ENCODE measurements around the gene IFITM2. TPM values are rescaled to one million over a fixed set of nuclear protein-coding genes. Genes with fewer than 3 reads are reported as not detected.

The IFITM2 gene
- total and polyA plus RNA-seq, 2 of the 13 experiments (the other 11 are each of a cell fraction or from before 2014, with no cell fraction given), result 13.8 to 267 TPM

DNA sequence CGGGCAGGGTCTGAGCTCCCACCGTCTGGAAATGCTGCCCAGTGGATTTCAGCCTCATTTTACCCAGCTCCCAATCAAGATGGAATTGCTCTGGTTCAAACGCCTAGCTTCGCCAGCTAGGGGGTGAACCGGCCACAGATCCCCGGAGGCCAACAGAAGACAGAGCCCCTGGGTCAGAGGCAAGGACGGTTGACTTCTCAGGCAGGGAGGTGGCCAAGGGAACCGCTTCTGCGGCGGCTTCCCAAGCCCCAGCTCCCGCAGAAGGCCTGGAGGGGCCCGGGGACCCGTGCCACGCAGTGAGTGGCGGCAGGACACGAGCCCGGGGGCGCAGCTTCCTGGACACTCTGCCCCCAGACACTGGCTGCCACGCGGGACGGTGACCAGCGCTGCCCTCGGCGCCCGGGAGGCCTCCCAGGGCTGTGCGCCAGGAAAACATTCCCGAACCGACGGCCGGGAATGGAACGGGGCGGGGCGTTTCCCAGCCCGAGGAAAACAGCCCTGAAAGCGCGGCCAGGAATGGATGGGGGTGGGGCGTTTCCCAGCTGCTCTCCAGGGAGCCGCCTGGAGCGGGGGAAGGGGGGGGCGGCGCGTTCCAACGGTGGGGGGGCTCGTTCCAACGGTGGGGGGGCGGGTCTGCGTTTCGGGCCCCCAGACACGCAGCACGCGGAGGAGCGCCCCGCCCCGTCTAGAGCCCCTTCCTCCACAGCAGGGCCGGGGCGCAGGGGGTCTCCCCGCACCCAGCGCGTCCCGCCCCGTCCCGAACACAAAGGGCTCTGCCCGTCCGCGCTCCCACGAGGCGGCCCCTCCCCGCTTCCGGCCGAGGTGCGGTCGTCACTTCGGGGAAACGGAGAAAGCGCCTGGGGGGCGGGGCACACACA is 48.2 kb downstream of the IFITM2 start (continued):
- TF ChIP-seq JDP2 (CRISPR knock-in tag; IDR thresholded peaks at IDR 0.05; ENCODE audit: borderline replicate concordance), result no peak
- TF ChIP-seq HNRNPL (IDR thresholded peaks at IDR 0.05; ENCODE audit: low read depth, low read length), result peak; percentile 78; the same call in 1 of the 2 replicates
- TF ChIP-seq ZNF766 (CRISPR knock-in tag; IDR thresholded peaks at IDR 0.05; ENCODE audit: borderline replicate concordance), result no peak
- TF ChIP-seq, protein P1, sequence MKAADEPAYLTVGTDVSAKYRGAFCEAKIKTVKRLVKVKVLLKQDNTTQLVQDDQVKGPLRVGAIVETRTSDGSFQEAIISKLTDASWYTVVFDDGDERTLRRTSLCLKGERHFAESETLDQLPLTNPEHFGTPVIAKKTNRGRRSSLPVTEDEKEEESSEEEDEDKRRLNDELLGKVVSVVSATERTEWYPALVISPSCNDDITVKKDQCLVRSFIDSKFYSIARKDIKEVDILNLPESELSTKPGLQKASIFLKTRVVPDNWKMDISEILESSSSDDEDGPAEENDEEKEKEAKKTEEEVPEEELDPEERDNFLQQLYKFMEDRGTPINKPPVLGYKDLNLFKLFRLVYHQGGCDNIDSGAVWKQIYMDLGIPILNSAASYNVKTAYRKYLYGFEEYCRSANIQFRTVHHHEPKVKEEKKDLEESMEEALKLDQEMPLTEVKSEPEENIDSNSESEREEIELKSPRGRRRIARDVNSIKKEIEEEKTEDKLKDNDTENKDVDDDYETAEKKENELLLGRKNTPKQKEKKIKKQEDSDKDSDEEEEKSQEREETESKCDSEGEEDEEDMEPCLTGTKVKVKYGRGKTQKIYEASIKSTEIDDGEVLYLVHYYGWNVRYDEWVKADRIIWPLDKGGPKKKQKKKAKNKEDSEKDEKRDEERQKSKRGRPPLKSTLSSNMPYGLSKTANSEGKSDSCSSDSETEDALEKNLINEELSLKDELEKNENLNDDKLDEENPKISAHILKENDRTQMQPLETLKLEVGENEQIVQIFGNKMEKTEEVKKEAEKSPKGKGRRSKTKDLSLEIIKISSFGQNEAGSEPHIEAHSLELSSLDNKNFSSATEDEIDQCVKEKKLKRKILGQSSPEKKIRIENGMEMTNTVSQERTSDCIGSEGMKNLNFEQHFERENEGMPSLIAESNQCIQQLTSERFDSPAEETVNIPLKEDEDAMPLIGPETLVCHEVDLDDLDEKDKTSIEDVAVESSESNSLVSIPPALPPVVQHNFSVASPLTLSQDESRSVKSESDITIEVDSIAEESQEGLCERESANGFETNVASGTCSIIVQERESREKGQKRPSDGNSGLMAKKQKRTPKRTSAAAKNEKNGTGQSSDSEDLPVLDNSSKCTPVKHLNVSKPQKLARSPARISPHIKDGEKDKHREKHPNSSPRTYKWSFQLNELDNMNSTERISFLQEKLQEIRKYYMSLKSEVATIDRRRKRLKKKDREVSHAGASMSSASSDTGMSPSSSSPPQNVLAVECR (CRISPR knock-in tag; IDR thresholded peaks at IDR 0.05; ENCODE audit: borderline replicate concordance), result peak; percentile 58; the same call in 1 of the 2 replicates
- TF ChIP-seq POGZ (CRISPR knock-in tag; IDR thresholded peaks at IDR 0.05), result 0 out of 2 replicates have a peak, but pooled peaks have one; percentile 52
- 0 out of 2 replicates have a peak, but pooled peaks have one; percentile 45 for TF ChIP-seq ZSCAN22 (CRISPR knock-in tag; IDR thresholded peaks at IDR 0.05)
- no peak for TF ChIP-seq ZNF10 (CRISPR knock-in tag; IDR thresholded peaks at IDR 0.05; ENCODE audit: borderline replicate concordance, low read depth)
- no peak for TF ChIP-seq ZFP82 (CRISPR knock-in tag; IDR thresholded peaks at IDR 0.05; ENCODE audit: borderline replicate concordance)
- peak; percentile 57 for TF ChIP-seq RNF2 (conservative IDR thresholded peaks at IDR 0.05; ENCODE audit: low read depth)
- no peak for TF ChIP-seq IRX3 (CRISPR knock-in tag; IDR thresholded peaks at IDR 0.05; ENCODE audit: borderline replicate concordance, low read depth)
- TF ChIP-seq MED1 (CRISPR knock-in tag; IDR thresholded peaks at IDR 0.05), result peak; percentile 84
- TF ChIP-seq POLR2G (IDR thresholded peaks at IDR 0.05; ENCODE audit: low read depth, low read length), result peak; percentile 92
- TF ChIP-seq, protein P2, sequence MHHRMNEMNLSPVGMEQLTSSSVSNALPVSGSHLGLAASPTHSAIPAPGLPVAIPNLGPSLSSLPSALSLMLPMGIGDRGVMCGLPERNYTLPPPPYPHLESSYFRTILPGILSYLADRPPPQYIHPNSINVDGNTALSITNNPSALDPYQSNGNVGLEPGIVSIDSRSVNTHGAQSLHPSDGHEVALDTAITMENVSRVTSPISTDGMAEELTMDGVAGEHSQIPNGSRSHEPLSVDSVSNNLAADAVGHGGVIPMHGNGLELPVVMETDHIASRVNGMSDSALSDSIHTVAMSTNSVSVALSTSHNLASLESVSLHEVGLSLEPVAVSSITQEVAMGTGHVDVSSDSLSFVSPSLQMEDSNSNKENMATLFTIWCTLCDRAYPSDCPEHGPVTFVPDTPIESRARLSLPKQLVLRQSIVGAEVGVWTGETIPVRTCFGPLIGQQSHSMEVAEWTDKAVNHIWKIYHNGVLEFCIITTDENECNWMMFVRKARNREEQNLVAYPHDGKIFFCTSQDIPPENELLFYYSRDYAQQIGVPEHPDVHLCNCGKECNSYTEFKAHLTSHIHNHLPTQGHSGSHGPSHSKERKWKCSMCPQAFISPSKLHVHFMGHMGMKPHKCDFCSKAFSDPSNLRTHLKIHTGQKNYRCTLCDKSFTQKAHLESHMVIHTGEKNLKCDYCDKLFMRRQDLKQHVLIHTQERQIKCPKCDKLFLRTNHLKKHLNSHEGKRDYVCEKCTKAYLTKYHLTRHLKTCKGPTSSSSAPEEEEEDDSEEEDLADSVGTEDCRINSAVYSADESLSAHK (CRISPR knock-in tag; IDR thresholded peaks at IDR 0.05; ENCODE audit: borderline replicate concordance), result no peak
- peak in 1 of 2 experiments; percentile 73; a peak in 2 of 4 replicates for TF ChIP-seq REST (IDR thresholded peaks at IDR 0.05; ENCODE audit: borderline replicate concordance in 1 of 2, low read depth in 1 of 2, low read length in 2 of 2)
- no peak for TF ChIP-seq MTF2 (CRISPR knock-in tag; IDR thresholded peaks at IDR 0.05; ENCODE audit: borderline replicate concordance)
- no peak for TF ChIP-seq ZNF792 (CRISPR knock-in tag; IDR thresholded peaks at IDR 0.05)
- no peak for TF ChIP-seq ZMYM3 (CRISPR knock-in tag; IDR thresholded peaks at IDR 0.05)

Data from HepG2 (cell line).